ENCODE results near the gene RAB4A.

DNA sequence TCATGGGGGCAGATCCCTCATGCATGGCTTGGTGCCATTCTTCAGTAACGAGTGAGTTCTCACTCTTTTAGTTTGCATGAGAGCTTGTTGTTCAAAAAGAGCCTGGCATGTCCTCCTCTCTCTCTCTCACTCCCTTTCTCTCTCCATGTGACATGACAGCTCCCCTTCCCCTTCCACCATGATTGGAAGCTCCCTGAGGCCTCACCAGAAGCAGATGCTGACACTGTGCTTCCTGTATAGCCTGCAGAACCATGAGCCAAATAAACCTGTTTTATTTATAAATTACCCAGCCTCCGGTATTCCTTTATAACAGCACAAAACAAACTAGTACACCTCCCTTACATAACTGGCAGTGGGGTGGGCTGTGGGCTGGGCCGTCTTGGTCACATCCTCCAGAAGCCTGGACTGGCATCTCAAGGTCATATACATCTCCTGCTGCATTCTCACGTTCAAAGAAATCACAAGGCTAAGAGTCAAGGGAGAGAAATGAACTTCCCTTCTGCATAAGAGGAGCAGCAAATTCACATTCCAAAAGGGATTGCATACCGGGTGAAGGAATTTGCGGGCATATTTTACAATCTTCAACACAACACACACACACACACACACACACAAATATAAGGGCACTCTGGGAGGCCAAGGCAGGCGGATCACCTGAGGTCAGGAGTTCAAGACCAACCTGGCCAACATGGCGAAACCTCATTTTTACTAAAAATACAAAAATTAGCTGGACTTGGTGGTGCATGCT is 74.2 kb downstream of the RAB4A start:
- TF ChIP-seq RAD21 (IDR thresholded peaks at IDR 0.05; ENCODE audit: low read depth) (no peak), CREB1 (IDR thresholded peaks at IDR 0.05; ENCODE audit: low read depth) (no peak), YY1 (IDR thresholded peaks at IDR 0.05; ENCODE audit: low read depth) (no peak), CEBPB (IDR thresholded peaks at IDR 0.05) (no peak), TEAD4 (IDR thresholded peaks at IDR 0.05) (no peak), TAF1 (IDR thresholded peaks at IDR 0.05; ENCODE audit: low read depth) (no peak), EP300 (IDR thresholded peaks at IDR 0.05; ENCODE audit: borderline replicate concordance) (no peak), NFIC (IDR thresholded peaks at IDR 0.05) (no peak), EGR1 (IDR thresholded peaks at IDR 0.05) (no peak)
- TF ChIP-seq, protein P1, sequence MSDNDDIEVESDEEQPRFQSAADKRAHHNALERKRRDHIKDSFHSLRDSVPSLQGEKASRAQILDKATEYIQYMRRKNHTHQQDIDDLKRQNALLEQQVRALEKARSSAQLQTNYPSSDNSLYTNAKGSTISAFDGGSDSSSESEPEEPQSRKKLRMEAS (IDR thresholded peaks at IDR 0.05) = no peak
- TF ChIP-seq, protein P2, sequence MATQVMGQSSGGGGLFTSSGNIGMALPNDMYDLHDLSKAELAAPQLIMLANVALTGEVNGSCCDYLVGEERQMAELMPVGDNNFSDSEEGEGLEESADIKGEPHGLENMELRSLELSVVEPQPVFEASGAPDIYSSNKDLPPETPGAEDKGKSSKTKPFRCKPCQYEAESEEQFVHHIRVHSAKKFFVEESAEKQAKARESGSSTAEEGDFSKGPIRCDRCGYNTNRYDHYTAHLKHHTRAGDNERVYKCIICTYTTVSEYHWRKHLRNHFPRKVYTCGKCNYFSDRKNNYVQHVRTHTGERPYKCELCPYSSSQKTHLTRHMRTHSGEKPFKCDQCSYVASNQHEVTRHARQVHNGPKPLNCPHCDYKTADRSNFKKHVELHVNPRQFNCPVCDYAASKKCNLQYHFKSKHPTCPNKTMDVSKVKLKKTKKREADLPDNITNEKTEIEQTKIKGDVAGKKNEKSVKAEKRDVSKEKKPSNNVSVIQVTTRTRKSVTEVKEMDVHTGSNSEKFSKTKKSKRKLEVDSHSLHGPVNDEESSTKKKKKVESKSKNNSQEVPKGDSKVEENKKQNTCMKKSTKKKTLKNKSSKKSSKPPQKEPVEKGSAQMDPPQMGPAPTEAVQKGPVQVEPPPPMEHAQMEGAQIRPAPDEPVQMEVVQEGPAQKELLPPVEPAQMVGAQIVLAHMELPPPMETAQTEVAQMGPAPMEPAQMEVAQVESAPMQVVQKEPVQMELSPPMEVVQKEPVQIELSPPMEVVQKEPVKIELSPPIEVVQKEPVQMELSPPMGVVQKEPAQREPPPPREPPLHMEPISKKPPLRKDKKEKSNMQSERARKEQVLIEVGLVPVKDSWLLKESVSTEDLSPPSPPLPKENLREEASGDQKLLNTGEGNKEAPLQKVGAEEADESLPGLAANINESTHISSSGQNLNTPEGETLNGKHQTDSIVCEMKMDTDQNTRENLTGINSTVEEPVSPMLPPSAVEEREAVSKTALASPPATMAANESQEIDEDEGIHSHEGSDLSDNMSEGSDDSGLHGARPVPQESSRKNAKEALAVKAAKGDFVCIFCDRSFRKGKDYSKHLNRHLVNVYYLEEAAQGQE (IDR thresholded peaks at IDR 0.05; ENCODE audit: low read depth) = no peak
- TF ChIP-seq, protein P3, sequence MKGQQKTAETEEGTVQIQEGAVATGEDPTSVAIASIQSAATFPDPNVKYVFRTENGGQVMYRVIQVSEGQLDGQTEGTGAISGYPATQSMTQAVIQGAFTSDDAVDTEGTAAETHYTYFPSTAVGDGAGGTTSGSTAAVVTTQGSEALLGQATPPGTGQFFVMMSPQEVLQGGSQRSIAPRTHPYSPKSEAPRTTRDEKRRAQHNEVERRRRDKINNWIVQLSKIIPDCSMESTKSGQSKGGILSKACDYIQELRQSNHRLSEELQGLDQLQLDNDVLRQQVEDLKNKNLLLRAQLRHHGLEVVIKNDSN (IDR thresholded peaks at IDR 0.05) = no peak
